Brain pericyte (primary cell): Measurements from ENCODE around the gene TPSAB1.
"Not testable (repeated sequence)": the region's sequence is repeated elsewhere in the genome, so short reads cannot be mapped to it uniquely, and the experiment has no call there.

Experiments used
- DNase-seq: peaks from one replicate; pipeline ENCODE4 v3.0.0-alpha.2; 2012; ENCODE audit warnings: low read depth, low spot score

Gene TPSAB1

DNA sequence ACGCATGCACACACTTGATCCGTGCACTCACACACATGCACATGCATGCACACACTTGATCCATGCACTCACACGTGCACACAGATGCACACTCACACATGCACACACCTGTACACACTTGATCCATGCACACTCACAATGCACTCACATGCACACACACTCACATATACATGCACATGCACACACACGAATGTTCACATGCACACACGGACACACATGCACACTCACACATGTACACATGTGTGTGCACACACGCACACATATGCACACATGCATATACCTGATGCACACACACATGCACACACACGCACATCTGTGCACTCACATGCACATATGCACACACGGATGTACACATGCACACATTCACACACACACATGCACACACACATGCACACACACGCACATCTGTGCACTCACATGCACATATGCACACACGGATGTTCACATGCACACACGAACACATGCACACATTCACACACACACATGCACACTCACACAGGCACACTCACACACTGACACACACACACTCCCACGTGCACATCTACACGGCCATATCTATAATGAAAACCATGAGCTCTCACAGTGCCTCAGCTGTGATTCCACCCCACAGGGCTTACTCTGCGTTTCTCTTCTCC is 7.5 kb downstream of the TPSAB1 start:
- not testable (repeated sequence) for DNase-seq

DNA sequence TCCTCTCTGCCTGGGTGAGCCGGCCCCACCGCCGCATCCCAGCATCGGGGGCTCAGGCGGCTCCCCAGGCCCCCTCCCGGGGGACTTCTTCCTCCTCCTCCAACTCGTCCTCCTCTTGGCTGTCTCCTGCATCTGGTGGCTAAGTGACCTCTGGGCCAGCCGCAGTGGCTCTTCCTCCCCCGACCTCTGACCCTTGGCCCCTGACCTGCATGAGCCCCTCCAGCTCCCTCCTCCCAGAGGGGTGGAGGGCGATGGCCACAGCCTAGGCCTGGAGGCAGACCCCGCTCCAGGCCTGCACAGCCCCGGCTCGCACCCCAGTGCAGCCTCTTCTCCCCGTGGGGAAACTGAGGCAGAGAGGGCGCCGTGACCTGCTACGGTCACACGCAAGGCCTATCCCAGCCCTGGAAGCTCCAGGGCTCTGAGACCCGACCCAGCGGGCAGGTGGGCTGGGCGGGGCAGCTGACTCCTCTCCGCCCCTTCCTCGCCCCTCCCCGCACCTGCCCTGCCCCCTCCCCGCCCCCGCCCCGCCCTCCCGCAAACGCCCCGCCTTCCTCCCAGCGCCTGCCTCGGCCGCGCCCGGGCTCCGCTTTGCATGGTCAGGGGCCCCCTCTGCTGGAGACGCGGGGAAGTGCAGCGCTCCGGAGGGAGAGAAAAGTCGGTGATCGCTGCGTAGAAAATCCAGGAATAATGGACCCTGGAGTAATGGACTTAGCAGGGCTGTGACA is 8.7 kb downstream of the TPSAB1 start:
- DNase-seq, result not testable (repeated sequence)

DNA sequence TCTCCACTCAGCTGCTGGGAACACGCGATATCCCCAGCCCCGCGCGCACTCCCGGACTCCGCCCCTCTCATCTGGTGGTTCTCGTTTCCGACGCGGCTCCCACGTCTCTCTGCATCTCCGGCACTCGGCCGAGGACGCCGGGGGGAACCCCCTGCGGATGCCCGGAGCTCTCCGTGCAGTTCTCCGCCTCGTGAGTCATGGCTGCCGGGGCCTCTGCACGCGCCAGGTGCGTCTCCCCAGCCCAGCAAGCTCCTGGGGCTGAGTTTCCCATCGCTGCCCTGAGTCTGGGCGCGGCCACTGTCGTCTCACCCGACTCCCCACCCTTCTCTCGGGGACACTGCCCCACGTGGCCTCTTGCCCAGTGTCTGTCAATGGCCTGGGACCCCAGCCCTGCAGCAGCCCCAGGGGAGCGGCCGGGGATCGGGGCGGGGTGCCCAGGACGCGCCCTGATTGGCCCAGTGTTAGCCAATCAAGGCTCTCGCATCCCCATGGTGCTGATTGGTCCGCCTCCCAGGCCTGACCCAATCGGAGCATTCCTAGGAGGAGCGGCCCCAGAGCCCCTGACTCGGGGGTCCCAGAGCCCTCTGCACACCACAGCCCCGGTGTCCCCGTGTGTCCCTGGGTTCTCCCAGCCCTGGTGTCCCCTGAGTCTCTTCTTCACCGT is 13.3 kb downstream of the TPSAB1 start:
- DNase-seq, result not testable (repeated sequence)

DNA sequence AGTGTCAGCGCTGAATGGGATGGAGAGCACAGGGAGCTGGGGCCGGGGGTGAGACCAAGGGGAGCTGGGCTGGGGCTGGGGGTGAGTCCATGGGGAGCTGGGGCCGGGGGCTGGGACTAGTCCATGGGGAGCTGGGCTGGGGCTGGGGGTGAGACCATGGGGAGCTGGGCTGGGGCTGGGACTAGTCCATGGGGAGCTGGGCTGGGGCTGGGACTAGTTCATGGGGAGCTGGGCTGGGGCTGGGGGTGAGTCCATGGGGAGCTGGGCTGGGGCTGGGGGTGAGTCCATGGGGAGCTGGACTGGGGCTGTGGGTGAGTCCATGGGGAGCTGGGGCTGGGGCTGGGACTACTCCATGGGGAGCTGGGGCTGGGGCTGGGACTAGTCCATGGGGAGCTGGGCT is 14.3 kb downstream of the TPSAB1 start:
- DNase-seq, result not testable (repeated sequence)

GRCh38 chr16:1255276-1256122 is 15.0 kb downstream of the TPSAB1 start, which contains the start of gene TPSD1:
TPSD1 (plus strand) TSS chr16:1256069; CDS start chr16:1256281, 212 bp downstream.
- DNase-seq, result not testable (repeated sequence)

GRCh38 chr16:1256296-1256873 is 15.9 kb downstream of the TPSAB1 start:
- not testable (repeated sequence) for DNase-seq

- no peak for DNase-seq
Measured at GRCh38 chr16:1256874-1257322, 16.4 kb downstream of the TPSAB1 start.

GRCh38 chr16:1257561-1258224 is 17.2 kb downstream of the TPSAB1 start:
- DNase-seq, result no peak

- DNase-seq, result no peak
Measured at GRCh38 chr16:1258225-1258600, 17.7 kb downstream of the TPSAB1 start.

GRCh38 chr16:1258906-1259759 is 18.6 kb downstream of the TPSAB1 start:
- DNase-seq, result no peak

GRCh38 chr16:1259760-1260068 is 19.2 kb downstream of the TPSAB1 start:
- no peak for DNase-seq

DNA sequence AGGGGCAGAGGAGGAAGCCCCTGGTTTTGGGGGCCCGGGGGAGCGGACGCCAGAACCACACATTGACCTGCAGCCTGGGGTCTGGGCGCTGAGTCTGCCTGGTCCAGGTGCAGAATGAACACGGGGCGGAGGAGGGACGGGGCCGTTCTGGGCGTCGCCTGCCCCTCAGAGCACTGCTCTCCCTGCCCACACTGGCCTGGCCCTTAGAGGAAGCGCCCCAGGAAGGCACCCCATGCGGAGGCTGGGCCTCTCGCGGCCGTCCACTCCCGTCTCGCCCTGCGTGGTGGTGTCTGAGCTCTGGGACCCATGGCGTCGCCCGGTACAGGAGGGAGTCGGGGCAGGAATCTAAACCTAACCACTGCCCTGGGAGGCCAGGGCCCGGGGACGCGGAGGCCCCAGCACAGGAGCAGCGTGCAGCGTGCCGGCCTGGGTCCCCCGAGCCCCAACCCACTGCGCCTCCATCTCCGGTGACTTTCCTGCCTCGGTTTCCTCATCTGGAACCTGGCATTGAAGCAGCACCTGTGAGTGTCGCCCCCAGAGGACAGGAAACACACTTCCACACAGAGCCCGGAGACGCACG is 19.7 kb downstream of the TPSAB1 start:
- no peak for DNase-seq

DNA sequence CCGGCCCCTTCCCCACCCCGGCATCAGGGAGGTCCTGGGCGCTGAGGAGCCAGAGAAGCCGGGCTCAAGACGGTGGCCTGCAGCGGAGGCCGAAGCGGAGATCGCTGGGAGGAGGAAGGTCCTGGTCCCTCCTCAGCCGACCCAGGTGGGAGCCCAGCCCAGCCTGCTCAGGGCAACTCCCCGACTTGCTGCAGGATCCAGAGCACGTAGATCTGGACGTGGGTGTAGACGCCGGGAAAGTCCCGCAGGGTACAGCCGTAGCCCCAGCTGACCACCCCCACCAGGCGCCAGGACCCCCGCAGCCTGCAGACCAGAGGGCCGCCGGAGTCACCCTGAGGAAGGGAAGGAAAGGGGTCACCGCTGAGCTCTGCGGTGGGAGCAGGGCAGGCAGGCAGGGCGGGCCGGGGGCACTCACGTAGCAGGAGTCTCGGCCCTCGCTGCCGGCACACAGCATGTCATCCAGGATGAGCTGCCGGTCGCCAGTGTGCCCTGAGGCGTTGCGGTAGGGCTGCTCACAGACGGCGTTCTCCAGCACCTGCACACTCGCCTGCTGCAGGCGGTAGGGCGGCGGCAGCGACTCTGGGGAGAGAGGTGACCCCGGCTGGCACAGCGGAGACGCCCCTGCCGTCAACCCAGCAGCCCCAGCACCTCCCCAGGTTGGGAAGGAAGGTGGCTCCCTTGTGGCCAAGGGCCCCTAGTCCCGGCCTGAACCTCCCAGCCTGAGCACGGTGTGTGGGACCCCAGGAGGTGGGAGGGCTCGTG is 20.8 kb downstream of the TPSAB1 start:
- no peak for DNase-seq

DNA sequence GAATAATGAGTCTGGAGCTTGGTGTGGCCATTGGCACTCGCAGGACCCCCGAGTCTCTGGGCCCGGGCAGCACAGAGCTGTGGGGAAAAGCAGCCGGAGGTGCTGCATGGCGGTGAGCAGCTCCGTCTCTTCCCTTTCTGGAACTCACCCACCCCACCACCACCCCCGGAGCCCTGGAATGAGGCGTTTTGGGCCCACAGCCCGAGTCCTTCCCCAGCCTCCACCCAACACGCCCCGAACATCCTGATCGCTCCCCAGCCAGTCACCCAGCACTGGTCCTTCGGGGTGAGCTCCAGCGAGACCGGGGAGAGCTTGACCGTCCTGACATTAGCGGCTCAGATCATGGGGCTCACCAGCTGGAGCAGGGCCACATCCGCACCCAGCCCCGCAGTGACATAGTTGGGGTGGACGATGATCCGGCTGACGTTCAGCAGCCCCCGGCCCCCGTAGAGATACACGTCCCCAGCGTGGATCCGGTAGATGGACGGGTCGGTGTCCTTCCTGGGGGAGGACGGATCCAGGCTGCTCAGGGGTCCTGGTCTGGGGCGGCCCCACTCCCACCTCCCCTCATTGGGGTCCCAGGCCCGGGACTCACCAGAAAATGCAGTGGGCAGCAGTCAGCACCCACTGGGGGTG is 21.8 kb downstream of the TPSAB1 start:
- no peak for DNase-seq

- DNase-seq, result no peak
Measured at GRCh38 chr16:1262846-1263221, 22.3 kb downstream of the TPSAB1 start.

GRCh38 chr16:1263591-1264344 is 23.3 kb downstream of the TPSAB1 start:
- DNase-seq, result no peak

DNA sequence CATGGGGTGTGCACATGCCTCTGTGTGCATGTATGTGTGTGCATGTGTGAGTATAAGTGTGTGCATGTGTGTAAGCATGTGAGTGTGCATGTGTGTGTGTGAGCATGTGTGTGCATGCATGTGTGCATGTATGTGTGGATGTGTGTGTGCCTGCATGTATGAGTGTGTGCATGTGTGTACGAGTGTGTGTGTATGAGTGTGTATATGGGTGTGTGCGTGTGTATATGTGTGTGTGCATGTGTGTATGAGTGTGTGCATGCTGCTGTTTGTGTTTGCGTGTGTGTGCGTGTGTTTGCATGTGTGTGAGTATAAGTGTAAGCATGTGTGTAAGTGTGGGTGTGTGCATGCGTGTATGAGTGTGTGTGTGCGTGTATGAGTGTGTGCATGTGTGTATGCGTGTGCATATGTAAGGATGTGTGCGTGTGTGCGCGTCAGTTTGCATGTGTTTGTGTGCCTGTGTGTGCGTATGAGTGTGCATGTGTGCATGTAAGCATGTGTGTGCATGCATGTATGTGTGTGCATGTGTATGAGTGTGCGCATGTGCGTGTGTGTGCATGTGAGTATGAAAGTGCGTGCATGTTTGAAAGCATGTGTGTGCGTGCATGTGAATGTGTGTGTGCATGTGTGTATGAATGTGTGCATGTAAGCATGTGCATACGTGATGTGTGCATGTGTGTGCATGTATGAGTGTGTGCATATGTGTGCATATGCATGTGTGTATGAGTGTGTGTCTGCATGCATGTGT is 24.0 kb downstream of the TPSAB1 start:
- no peak for DNase-seq
